GM18861 (cell line): ENCODE data around the gene SLC8B1.

ENCODE experiments used
- ATAC-seq: cut with Tn5 transposase; IDR thresholded peaks from one replicate; pipeline ENCODE4 v1.9.1; 2021; ENCODE audit not compliant: unreplicated experiment

The SLC8B1 gene

DNA sequence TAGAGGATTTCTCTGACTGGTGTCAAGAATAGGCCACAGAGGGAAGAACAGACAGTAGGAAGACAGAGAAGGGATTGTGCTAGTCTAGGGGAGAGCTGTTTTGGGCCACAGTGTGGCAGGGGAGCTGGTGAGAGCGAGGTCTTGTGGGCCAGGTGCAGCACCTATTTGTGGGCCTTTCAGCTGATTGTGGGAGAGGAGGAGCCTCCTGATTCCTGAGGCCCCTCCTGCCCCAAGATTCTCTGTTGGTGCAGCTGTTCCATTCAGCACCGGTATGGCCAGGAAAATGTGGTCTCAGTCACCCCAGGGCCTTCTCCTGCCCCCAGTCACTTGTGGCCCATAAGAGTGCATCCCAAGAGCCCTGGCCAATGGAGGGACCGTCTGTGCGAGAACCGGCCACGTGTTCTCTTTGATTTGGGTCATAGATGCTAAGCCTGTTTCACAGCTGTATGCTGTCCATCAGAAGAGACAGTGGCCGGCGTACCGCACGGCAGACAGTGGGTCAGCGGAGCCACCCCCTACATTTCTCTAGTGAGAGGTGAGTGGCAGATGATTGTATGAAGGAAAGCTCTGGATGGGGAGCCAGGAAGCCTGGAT lies 86.0 kb downstream of the SLC8B1 start:
- ATAC-seq: no peak
